GM12878 (cell line): ENCODE measurements around the gene COL5A3. TPM values are rescaled to one million over a fixed set of nuclear protein-coding genes. Genes with fewer than 3 reads are reported as not detected.

Experiments
- ATAC-seq: fragments of 200-7000 bp; cut with Tn5 transposase; 3 replicates; pipeline ENCODE4 v1.9.1; 2020; ENCODE audit warnings: mild to moderate bottlenecking, moderate library complexity
- BruUV-seq: library from RNA; stranded (reverse); fragments of 400-500 nt; replicated peaks from 2 replicates; lab custom pipeline; 2021; lab: Mats Ljungman, UMichigan
- CTCF ChIA-PET: fragments of 300-600 bp; sonication (Branson Sonifier 250); formaldehyde crosslinking; extraction: SDS; loops from one replicate; lab custom pipeline; 2021; ENCODE audit warnings: inconsistent platforms; lab: Yijun Ruan, JAX
- POLR2A ChIA-PET: fragments of 350-600 bp; formaldehyde crosslinking; extraction: SDS; loops from one replicate; lab custom pipeline; 2021; ENCODE audit warnings: inconsistent platforms; lab: Charles Lee
- RAD21 ChIA-PET: fragments of 300-600 bp; sonication (Branson Sonifier 250); formaldehyde crosslinking; loops from one replicate; lab custom pipeline; 2023; ENCODE audit warnings: antibody characterized with exemption; ENCODE audit not compliant: unreplicated experiment; lab: Charles Lee
- SMC1A ChIA-PET: fragments of 300-600 bp; sonication (Branson Sonifier 250); formaldehyde crosslinking; loops from one replicate; lab custom pipeline; 2023; ENCODE audit not compliant: unreplicated experiment, uncharacterized antibody; lab: Charles Lee
- DNase-seq: peaks from one replicate; pipeline ENCODE4 v3.0.0-alpha.2; 2011; ENCODE audit warnings: low read depth, low spot score
- FAIRE-seq: peaks from 3 replicates; lab custom pipeline; 2011; peaks lifted over from hg19 to GRCh38; lab: Jason Lieb, UNC
- H2AFZ ChIP-seq: 2 replicates; pipeline ENCODE4 v1.6.0; 2011; ENCODE audit warnings: low read depth, low read length, control low read depth; ENCODE audit not compliant: control insufficient read depth
- H3K27ac ChIP-seq: 2 replicates; pipeline ENCODE4 v1.5.1; 2011; ENCODE audit warnings: control low read depth; ENCODE audit not compliant: control insufficient read depth, insufficient read depth
- H3K27me3 ChIP-seq, 2 experiments: replicated peaks in 1 of 2; 2 replicates each; pipeline versions ENCODE4 v1.6.0 to v1.6.1; 2011; ENCODE audit warnings: low read length in 1 of 2; ENCODE audit not compliant: control insufficient read depth in 2 of 2, insufficient read depth in 2 of 2
- H3K36me3 ChIP-seq, 2 experiments: 2 replicates each; pipeline ENCODE4 v1.5.1; 2011; ENCODE audit warnings: low read length in 1 of 2; ENCODE audit not compliant: control insufficient read depth in 2 of 2, insufficient read depth in 2 of 2
- H3K4me1 ChIP-seq: 2 replicates; pipeline ENCODE4 v1.6.1; 2011; ENCODE audit warnings: mild to moderate bottlenecking, low read length, moderate library complexity, mixed read lengths; ENCODE audit not compliant: control insufficient read depth, insufficient read depth
- H3K4me2 ChIP-seq: 2 replicates; pipeline ENCODE4 v1.6.0; 2011; ENCODE audit warnings: control low read depth; ENCODE audit not compliant: control insufficient read depth, insufficient read depth
- H3K4me3 ChIP-seq: fragments of 200-600 bp; sonication (generic); 2 replicates; pipeline ENCODE4 v1.5.1; 2016
- H3K79me2 ChIP-seq: 2 replicates; pipeline ENCODE4 v1.6.0; 2011; ENCODE audit warnings: low read length; ENCODE audit not compliant: control insufficient read depth, insufficient read depth
- H3K9ac ChIP-seq: 2 replicates; pipeline ENCODE4 v1.8.0; 2011; ENCODE audit warnings: low read length, control low read depth, mixed read lengths; ENCODE audit not compliant: control insufficient read depth, insufficient read depth
- H3K9me3 ChIP-seq: replicated peaks from 3 replicates; pipeline ENCODE4 v1.5.1; 2011; ENCODE audit warnings: mild to moderate bottlenecking, low read length; ENCODE audit not compliant: control insufficient read depth, insufficient read depth
- H4K20me1 ChIP-seq: 2 replicates; pipeline ENCODE4 v1.6.0; 2011; ENCODE audit not compliant: control insufficient read depth, insufficient read depth
- EED ChIP-seq: sonication (generic); IDR thresholded peaks from 2 replicates; pipeline ENCODE4 v1.6.1; 2016; ENCODE audit warnings: antibody characterized with exemption, low read depth
- KAT2A ChIP-seq: conservative IDR thresholded peaks from 2 replicates; pipeline ENCODE4 v1.6.1; 2011; ENCODE audit warnings: low read depth, low read length; ENCODE audit not compliant: control insufficient read depth
- LARP7 ChIP-seq: fragments of 450-650 bp; IDR thresholded peaks from 2 replicates; pipeline ENCODE4 v1.6.1; 2017; ENCODE audit warnings: mild to moderate bottlenecking
- STAT1 ChIP-seq: fragments of 450-650 bp; conservative IDR thresholded peaks from 2 replicates; pipeline ENCODE4 v1.6.1; 2014; ENCODE audit warnings: antibody characterized with exemption, mild to moderate bottlenecking
- TCF12 ChIP-seq: IDR thresholded peaks from 2 replicates; pipeline ENCODE4 v1.6.1; 2011; ENCODE audit warnings: low read depth, mild to moderate bottlenecking, low read length
- WGBS: methylation state at CpG from one replicate; pipeline ENCODE4 v1.1.6; 2016; ENCODE audit warnings: low lambda C conversion rate; ENCODE audit not compliant: insufficient replicate concordance, insufficient coverage; ENCODE audit errors: missing lambda C conversion rate; 5-methylcytosine and 5-hydroxymethylcytosine counted together
- in situ Hi-C: fragments of 300-500 bp; cut with MboI; formaldehyde crosslinking; loops from 9 replicates; pipeline ENCODE4 v1.14.3; 2018; ENCODE audit warnings: mixed read lengths
- intact Hi-C: fragments of 100-400 bp; cut with micrococcal nuclease; formaldehyde crosslinking; loops from one replicate; pipeline ENCODE4 v1.14.2; 2022; ENCODE audit not compliant: unreplicated experiment
- polyA plus RNA-seq, 11 experiments: library from polyadenylated mRNA; depleted of rRNA in 4 of 11; unstranded in 6 of 11; stranded (reverse) in 5 of 11; fragments of >200 nt; fragmentation: Nextera tagmentation in 4 of 11; fragmentation: Illumina TruSeq in 1 of 11; extraction: Ambion mirVana in 4 of 11; extraction: Trizol in 1 of 11; gene quantifications; 1 replicate in 1 of 11; 2 replicates in 10 of 11; pipeline versions ENCODE4 v1.2.1 to v1.2.3, GENCODE V29; 2011 to 2016; ENCODE audit warnings: inconsistent platforms in 2 of 11, missing spikeins in 2 of 11, low read depth in 1 of 11
- total RNA-seq, 4 experiments: library from RNA; depleted of rRNA in 3 of 4; stranded (reverse); fragments of >200 nt in 3 of 4; fragmentation: Illumina TruSeq in 1 of 4; extraction: Trizol in 1 of 4; gene quantifications; 2 replicates each; pipeline versions ENCODE4 v1.2.1 to v1.2.3, GENCODE V29; 2013 to 2021
- TF ChIP-seq, protein P1 (sequence below): IDR thresholded peaks from 2 replicates; pipeline ENCODE4 v1.6.1; 2012; ENCODE audit warnings: low read depth, low read length, improper control_type of control experiment
- TF ChIP-seq, protein P2 (sequence below): fragments of 450-650 bp; IDR thresholded peaks from 2 replicates; pipeline ENCODE4 v1.6.1; 2017; ENCODE audit warnings: low read depth, mild to moderate bottlenecking, moderate library complexity
- TF ChIP-seq, protein P3 (sequence below): fragments of 450-650 bp; IDR thresholded peaks from 2 replicates; pipeline ENCODE4 v1.6.1; 2017; ENCODE audit warnings: mild to moderate bottlenecking
- TF ChIP-seq, protein P4 (sequence below): fragments of 450-650 bp; IDR thresholded peaks from 2 replicates; pipeline ENCODE4 v1.6.1; 2017; ENCODE audit warnings: antibody characterized with exemption, mild to moderate bottlenecking, moderate library complexity

COL5A3 gene
- total and polyA plus RNA-seq, 10 of the 15 experiments (the other 5 are each of a cell fraction or from before 2014, with no cell fraction given) = under 0.01 to 8.3 (median 0.10) TPM; not detected in 2

DNA sequence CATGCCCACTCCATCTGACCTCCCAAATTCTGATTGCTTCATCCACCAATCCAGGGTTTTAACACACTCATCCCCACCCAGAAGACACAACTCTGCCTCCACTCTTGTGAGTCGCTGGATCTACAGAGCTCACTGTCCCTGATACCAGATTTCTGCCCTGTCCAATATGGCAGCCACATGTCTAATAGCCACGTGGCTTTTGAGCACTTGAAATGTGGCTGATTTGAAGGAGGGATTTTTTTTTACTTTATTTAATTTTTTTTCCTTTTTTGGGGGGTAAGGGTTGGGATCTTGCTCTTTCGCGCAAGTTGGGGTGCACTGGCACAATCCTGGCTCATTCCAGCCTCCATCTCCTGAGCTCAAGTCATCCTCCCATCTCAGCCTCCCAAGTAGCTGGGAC is 49.2 kb downstream of the COL5A3 start:
- no peak for FAIRE-seq
- ChIA-PET POLR2A (no interaction called here), RAD21 (no interaction called here), CTCF (interaction anchor here (0.6 to 1.1 kb wide), 2 partner anchors 75 to 103 kb away, joined by 4 read pairs; no protein-coding TSS in a partner anchor), SMC1A (no interaction called here)
- Histone ChIP-seq H3K9ac (no peak overlapping the region), H2AFZ (no peak overlapping the region), H3K27ac (no peak overlapping the region), H3K4me3 (no peak overlapping the region), H3K4me2 (no peak overlapping the region), H3K4me1 (no peaks in the 10 kb centered on the region), H3K9me3 (no peaks in the 10 kb centered on the region), H4K20me1 (no peaks in the 10 kb centered on the region), H3K79me2 (no peaks in the 10 kb centered on the region), H3K36me3 (no peaks in the 10 kb centered on the region), H3K27me3 (no peaks in the 10 kb centered on the region)
- TF ChIP-seq, protein P1, sequence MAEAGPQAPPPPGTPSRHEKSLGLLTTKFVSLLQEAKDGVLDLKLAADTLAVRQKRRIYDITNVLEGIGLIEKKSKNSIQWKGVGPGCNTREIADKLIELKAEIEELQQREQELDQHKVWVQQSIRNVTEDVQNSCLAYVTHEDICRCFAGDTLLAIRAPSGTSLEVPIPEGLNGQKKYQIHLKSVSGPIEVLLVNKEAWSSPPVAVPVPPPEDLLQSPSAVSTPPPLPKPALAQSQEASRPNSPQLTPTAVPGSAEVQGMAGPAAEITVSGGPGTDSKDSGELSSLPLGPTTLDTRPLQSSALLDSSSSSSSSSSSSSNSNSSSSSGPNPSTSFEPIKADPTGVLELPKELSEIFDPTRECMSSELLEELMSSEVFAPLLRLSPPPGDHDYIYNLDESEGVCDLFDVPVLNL = no peak
- TF ChIP-seq, protein P2, sequence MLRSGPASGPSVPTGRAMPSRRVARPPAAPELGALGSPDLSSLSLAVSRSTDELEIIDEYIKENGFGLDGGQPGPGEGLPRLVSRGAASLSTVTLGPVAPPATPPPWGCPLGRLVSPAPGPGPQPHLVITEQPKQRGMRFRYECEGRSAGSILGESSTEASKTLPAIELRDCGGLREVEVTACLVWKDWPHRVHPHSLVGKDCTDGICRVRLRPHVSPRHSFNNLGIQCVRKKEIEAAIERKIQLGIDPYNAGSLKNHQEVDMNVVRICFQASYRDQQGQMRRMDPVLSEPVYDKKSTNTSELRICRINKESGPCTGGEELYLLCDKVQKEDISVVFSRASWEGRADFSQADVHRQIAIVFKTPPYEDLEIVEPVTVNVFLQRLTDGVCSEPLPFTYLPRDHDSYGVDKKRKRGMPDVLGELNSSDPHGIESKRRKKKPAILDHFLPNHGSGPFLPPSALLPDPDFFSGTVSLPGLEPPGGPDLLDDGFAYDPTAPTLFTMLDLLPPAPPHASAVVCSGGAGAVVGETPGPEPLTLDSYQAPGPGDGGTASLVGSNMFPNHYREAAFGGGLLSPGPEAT = no peak
- TF ChIP-seq EED (no peak), STAT1 (no peak), TCF12 (no peak), LARP7 (no peak), KAT2A (no peak)
- TF ChIP-seq, protein P3, sequence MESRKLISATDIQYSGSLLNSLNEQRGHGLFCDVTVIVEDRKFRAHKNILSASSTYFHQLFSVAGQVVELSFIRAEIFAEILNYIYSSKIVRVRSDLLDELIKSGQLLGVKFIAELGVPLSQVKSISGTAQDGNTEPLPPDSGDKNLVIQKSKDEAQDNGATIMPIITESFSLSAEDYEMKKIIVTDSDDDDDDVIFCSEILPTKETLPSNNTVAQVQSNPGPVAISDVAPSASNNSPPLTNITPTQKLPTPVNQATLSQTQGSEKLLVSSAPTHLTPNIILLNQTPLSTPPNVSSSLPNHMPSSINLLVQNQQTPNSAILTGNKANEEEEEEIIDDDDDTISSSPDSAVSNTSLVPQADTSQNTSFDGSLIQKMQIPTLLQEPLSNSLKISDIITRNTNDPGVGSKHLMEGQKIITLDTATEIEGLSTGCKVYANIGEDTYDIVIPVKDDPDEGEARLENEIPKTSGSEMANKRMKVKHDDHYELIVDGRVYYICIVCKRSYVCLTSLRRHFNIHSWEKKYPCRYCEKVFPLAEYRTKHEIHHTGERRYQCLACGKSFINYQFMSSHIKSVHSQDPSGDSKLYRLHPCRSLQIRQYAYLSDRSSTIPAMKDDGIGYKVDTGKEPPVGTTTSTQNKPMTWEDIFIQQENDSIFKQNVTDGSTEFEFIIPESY = no peak
- TF ChIP-seq, protein P4, sequence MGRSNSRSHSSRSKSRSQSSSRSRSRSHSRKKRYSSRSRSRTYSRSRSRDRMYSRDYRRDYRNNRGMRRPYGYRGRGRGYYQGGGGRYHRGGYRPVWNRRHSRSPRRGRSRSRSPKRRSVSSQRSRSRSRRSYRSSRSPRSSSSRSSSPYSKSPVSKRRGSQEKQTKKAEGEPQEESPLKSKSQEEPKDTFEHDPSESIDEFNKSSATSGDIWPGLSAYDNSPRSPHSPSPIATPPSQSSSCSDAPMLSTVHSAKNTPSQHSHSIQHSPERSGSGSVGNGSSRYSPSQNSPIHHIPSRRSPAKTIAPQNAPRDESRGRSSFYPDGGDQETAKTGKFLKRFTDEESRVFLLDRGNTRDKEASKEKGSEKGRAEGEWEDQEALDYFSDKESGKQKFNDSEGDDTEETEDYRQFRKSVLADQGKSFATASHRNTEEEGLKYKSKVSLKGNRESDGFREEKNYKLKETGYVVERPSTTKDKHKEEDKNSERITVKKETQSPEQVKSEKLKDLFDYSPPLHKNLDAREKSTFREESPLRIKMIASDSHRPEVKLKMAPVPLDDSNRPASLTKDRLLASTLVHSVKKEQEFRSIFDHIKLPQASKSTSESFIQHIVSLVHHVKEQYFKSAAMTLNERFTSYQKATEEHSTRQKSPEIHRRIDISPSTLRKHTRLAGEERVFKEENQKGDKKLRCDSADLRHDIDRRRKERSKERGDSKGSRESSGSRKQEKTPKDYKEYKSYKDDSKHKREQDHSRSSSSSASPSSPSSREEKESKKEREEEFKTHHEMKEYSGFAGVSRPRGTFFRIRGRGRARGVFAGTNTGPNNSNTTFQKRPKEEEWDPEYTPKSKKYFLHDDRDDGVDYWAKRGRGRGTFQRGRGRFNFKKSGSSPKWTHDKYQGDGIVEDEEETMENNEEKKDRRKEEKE = no peak
- no peak for ATAC-seq
- no peak for DNase-seq
- no TSS peak for BruUV-seq
- 46% methylated on average over 4 of the region's 4 CpGs for WGBS
- intact Hi-C loops (no loop called here), in situ Hi-C loops (no loop called here)
